SK-N-SH treated with all-trans-retinoic acid at 6 μM for 48 hours (cell line): Measurements from ENCODE around the gene POLR2A.

ENCODE experiments used
- ATAC-seq: fragments of 200-7000 bp; cut with Tn5 transposase; 3 replicates; pipeline ENCODE4 v1.9.1; 2020; ENCODE audit warnings: mild to moderate bottlenecking, moderate library complexity
- BACH2 ChIP-seq: fragments of 250-450 bp; sonication (Bioruptor Pico); IDR thresholded peaks from 2 replicates; pipeline ENCODE4 v1.9.0; 2021; ENCODE audit warnings: mild to moderate bottlenecking, borderline replicate concordance
- CSDC2 ChIP-seq: fragments of 250-450 bp; sonication (Bioruptor Pico); IDR thresholded peaks from 2 replicates; pipeline ENCODE4 v1.5.0; 2020; ENCODE audit warnings: mild to moderate bottlenecking, moderate library complexity
- ESRRG ChIP-seq: fragments of 250-450 bp; sonication (Bioruptor Pico); IDR thresholded peaks from 2 replicates; pipeline ENCODE4 v1.6.1; 2021; ENCODE audit warnings: mild to moderate bottlenecking
- GLIS3 ChIP-seq: fragments of 250-450 bp; sonication (Bioruptor Pico); IDR thresholded peaks from 2 replicates; pipeline ENCODE4 v1.5.0; 2020; ENCODE audit warnings: mild to moderate bottlenecking, moderate library complexity
- ISL1 ChIP-seq: fragments of 250-450 bp; sonication (Bioruptor Pico); IDR thresholded peaks from 2 replicates; pipeline ENCODE4 v2.1.2; 2022; ENCODE audit warnings: mild to moderate bottlenecking, moderate library complexity
- OSR1 ChIP-seq: fragments of 250-450 bp; sonication (Bioruptor Pico); IDR thresholded peaks from 2 replicates; pipeline ENCODE4 v1.8.0; 2022; ENCODE audit warnings: moderate library complexity, mild to moderate bottlenecking, inconsistent platforms
- PPARA ChIP-seq: fragments of 250-450 bp; sonication (Bioruptor Pico); IDR thresholded peaks from 2 replicates; pipeline ENCODE4 v1.5.0; 2020; ENCODE audit warnings: mild to moderate bottlenecking, borderline replicate concordance
- RARB ChIP-seq: fragments of 250-450 bp; sonication (Bioruptor Pico); IDR thresholded peaks from 2 replicates; pipeline ENCODE4 v1.8.0; 2021; ENCODE audit warnings: mild to moderate bottlenecking, moderate library complexity
- SNAI2 ChIP-seq: fragments of 250-450 bp; sonication (Bioruptor Pico); IDR thresholded peaks from 2 replicates; pipeline ENCODE4 v1.5.0; 2020; ENCODE audit warnings: mild to moderate bottlenecking, moderate library complexity
- TCF4 ChIP-seq: fragments of 250-450 bp; sonication (Bioruptor Pico); IDR thresholded peaks from 2 replicates; pipeline ENCODE4 v1.8.0; 2021; ENCODE audit warnings: mild to moderate bottlenecking, moderate library complexity, borderline replicate concordance
- TOX ChIP-seq: fragments of 250-450 bp; sonication (Bioruptor Pico); IDR thresholded peaks from 2 replicates; pipeline ENCODE4 v1.8.0; 2021; ENCODE audit warnings: mild to moderate bottlenecking, moderate library complexity, borderline replicate concordance
- ZFP3 ChIP-seq: fragments of 250-450 bp; sonication (Bioruptor Pico); IDR thresholded peaks from 2 replicates; pipeline ENCODE4 v1.5.0; 2020; ENCODE audit warnings: mild to moderate bottlenecking, moderate library complexity
- ZFP30 ChIP-seq: fragments of 450-650 bp; formaldehyde crosslinking; IDR thresholded peaks from 2 replicates; pipeline ENCODE4 v1.5.0; 2022; ENCODE audit warnings: mild to moderate bottlenecking, moderate library complexity
- ZNF565 ChIP-seq: fragments of 450-650 bp; formaldehyde crosslinking; conservative IDR thresholded peaks from 2 replicates; pipeline ENCODE4 v1.5.0; 2020; ENCODE audit warnings: low read depth, mild to moderate bottlenecking, moderate library complexity
- ZNF8 ChIP-seq: fragments of 450-650 bp; formaldehyde crosslinking; IDR thresholded peaks from 2 replicates; pipeline ENCODE4 v1.5.0; 2020; ENCODE audit warnings: mild to moderate bottlenecking, moderate library complexity
- TF ChIP-seq, protein P1 (sequence below): fragments of 250-450 bp; sonication (Bioruptor Pico); IDR thresholded peaks from 2 replicates; pipeline ENCODE4 v1.8.0; 2021; ENCODE audit warnings: low read depth, mild to moderate bottlenecking, moderate library complexity, borderline replicate concordance
- TF ChIP-seq, protein P2 (sequence below): fragments of 250-450 bp; sonication (Bioruptor Pico); IDR thresholded peaks from 2 replicates; pipeline ENCODE4 v1.8.0; 2020; ENCODE audit warnings: mild to moderate bottlenecking, moderate library complexity, borderline replicate concordance
- TF ChIP-seq, protein P3 (sequence below): fragments of 250-450 bp; sonication (Bioruptor Pico); IDR thresholded peaks from 2 replicates; pipeline ENCODE4 v1.5.1; 2021; ENCODE audit warnings: mild to moderate bottlenecking, moderate library complexity
- TF ChIP-seq, protein P4 (sequence below): fragments of 250-450 bp; sonication (Bioruptor Pico); IDR thresholded peaks from 2 replicates; pipeline ENCODE4 v1.5.0; 2020; ENCODE audit warnings: mild to moderate bottlenecking, moderate library complexity

POLR2A gene

DNA sequence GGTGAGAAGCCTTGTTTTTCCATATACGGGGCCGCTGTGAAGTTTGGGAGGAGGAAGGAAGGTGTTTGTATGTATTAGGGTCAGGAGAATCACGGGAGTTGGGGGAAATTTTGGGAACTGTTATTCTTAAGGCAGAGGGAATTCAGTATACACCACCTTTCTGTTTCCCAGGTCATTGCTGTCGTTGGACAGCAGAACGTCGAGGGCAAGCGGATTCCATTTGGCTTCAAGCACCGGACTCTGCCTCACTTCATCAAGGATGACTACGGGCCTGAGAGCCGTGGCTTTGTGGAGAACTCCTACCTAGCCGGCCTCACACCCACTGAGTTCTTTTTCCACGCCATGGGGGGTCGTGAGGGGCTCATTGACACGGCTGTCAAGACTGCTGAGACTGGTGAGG is 17.6 kb downstream of the POLR2A start:
- no peak for ATAC-seq
- TF ChIP-seq PPARA = no peak
- TF ChIP-seq, protein P1, sequence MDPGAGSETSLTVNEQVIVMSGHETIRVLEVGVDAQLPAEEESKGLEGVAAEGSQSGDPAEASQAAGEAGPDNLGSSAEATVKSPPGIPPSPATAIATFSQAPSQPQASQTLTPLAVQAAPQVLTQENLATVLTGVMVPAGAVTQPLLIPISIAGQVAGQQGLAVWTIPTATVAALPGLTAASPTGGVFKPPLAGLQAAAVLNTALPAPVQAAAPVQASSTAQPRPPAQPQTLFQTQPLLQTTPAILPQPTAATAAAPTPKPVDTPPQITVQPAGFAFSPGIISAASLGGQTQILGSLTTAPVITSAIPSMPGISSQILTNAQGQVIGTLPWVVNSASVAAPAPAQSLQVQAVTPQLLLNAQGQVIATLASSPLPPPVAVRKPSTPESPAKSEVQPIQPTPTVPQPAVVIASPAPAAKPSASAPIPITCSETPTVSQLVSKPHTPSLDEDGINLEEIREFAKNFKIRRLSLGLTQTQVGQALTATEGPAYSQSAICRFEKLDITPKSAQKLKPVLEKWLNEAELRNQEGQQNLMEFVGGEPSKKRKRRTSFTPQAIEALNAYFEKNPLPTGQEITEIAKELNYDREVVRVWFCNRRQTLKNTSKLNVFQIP (CRISPR knock-in tag) = no peak

DNA sequence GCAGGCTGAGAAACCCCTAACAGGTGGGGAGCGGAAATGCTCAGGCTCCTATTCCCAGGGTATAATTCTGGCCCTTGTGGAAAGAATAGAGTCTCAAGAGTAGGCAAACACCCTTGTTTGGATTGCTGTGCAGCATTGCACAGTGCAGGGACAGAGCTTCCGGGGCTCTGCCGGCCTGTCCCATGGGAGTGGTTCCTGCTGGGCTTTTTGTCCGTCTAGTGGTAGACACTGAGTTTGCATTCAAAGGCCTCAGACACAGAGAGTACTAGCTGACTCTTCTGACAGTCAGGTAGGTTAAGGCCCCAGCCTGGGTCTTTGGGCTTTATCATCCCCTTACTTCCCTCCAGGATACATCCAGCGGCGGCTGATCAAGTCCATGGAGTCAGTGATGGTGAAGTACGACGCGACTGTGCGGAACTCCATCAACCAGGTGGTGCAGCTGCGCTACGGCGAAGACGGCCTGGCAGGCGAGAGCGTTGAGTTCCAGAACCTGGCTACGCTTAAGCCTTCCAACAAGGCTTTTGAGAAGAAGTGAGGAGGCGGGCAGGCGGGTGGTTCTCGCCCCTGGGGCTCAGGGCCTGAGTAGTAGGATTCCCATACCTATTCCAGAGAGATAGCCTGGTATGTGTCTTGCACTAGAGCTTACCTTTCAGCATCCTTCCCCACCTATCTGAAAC is 18.1 kb downstream of the POLR2A start:
- TF ChIP-seq, protein P2, sequence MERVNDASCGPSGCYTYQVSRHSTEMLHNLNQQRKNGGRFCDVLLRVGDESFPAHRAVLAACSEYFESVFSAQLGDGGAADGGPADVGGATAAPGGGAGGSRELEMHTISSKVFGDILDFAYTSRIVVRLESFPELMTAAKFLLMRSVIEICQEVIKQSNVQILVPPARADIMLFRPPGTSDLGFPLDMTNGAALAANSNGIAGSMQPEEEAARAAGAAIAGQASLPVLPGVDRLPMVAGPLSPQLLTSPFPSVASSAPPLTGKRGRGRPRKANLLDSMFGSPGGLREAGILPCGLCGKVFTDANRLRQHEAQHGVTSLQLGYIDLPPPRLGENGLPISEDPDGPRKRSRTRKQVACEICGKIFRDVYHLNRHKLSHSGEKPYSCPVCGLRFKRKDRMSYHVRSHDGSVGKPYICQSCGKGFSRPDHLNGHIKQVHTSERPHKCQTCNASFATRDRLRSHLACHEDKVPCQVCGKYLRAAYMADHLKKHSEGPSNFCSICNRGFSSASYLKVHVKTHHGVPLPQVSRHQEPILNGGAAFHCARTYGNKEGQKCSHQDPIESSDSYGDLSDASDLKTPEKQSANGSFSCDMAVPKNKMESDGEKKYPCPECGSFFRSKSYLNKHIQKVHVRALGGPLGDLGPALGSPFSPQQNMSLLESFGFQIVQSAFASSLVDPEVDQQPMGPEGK (CRISPR knock-in tag) = no peak
- TF ChIP-seq RARB (CRISPR knock-in tag) = no peak
- no peak for TF ChIP-seq ZFP30 (CRISPR knock-in tag)
- TF ChIP-seq ZFP3 (CRISPR knock-in tag) = no peak
- no peak for TF ChIP-seq TOX (CRISPR knock-in tag)
- TF ChIP-seq CSDC2 (CRISPR knock-in tag) = no peak
- TF ChIP-seq PPARA = no peak
- no peak for TF ChIP-seq SNAI2 (CRISPR knock-in tag)
- no peak for TF ChIP-seq ISL1 (CRISPR knock-in tag)
- TF ChIP-seq GLIS3 (CRISPR knock-in tag) = no peak
- TF ChIP-seq BACH2 (CRISPR knock-in tag) = no peak
- TF ChIP-seq, protein P3, sequence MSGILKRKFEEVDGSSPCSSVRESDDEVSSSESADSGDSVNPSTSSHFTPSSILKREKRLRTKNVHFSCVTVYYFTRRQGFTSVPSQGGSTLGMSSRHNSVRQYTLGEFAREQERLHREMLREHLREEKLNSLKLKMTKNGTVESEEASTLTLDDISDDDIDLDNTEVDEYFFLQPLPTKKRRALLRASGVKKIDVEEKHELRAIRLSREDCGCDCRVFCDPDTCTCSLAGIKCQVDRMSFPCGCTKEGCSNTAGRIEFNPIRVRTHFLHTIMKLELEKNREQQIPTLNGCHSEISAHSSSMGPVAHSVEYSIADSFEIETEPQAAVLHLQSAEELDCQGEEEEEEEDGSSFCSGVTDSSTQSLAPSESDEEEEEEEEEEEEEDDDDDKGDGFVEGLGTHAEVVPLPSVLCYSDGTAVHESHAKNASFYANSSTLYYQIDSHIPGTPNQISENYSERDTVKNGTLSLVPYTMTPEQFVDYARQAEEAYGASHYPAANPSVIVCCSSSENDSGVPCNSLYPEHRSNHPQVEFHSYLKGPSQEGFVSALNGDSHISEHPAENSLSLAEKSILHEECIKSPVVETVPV = no peak
- TF ChIP-seq, protein P1 (CRISPR knock-in tag) = no peak
- ATAC-seq = peak; percentile 19; the same call in 2 of the 3 replicates

DNA sequence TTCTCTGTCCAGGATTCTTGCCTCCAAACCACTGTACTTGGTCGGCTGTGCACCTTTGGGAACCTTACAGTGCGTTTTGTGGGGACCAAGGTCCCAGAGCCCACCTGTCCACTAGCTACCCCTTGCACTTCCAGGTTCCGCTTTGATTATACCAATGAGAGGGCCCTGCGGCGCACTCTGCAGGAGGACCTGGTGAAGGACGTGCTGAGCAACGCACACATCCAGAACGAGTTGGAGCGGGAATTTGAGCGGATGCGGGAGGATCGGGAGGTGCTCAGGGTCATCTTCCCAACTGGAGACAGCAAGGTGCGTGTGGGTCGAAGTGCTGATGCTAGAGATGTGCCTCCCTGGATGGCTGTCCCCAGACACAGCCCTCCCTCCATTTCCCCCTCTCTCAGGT is 18.8 kb downstream of the POLR2A start:
- TF ChIP-seq, protein P1 (CRISPR knock-in tag) = no peak
- TF ChIP-seq GLIS3 (CRISPR knock-in tag) = no peak
- no peak for TF ChIP-seq TCF4 (CRISPR knock-in tag)
- TF ChIP-seq, protein P4, sequence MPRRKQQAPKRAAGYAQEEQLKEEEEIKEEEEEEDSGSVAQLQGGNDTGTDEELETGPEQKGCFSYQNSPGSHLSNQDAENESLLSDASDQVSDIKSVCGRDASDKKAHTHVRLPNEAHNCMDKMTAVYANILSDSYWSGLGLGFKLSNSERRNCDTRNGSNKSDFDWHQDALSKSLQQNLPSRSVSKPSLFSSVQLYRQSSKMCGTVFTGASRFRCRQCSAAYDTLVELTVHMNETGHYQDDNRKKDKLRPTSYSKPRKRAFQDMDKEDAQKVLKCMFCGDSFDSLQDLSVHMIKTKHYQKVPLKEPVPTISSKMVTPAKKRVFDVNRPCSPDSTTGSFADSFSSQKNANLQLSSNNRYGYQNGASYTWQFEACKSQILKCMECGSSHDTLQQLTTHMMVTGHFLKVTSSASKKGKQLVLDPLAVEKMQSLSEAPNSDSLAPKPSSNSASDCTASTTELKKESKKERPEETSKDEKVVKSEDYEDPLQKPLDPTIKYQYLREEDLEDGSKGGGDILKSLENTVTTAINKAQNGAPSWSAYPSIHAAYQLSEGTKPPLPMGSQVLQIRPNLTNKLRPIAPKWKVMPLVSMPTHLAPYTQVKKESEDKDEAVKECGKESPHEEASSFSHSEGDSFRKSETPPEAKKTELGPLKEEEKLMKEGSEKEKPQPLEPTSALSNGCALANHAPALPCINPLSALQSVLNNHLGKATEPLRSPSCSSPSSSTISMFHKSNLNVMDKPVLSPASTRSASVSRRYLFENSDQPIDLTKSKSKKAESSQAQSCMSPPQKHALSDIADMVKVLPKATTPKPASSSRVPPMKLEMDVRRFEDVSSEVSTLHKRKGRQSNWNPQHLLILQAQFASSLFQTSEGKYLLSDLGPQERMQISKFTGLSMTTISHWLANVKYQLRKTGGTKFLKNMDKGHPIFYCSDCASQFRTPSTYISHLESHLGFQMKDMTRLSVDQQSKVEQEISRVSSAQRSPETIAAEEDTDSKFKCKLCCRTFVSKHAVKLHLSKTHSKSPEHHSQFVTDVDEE (CRISPR knock-in tag) = no peak
- no peak for TF ChIP-seq ZNF565 (CRISPR knock-in tag)
- no peak for TF ChIP-seq TOX (CRISPR knock-in tag)
- TF ChIP-seq ESRRG (CRISPR knock-in tag) = no peak
- no peak for TF ChIP-seq OSR1 (CRISPR knock-in tag)
- TF ChIP-seq CSDC2 (CRISPR knock-in tag) = no peak
- no peak for TF ChIP-seq RARB (CRISPR knock-in tag)
- TF ChIP-seq ZNF8 = no peak
- TF ChIP-seq ISL1 (CRISPR knock-in tag) = no peak
- TF ChIP-seq, protein P2 (CRISPR knock-in tag) = no peak
- peak; percentile 53; the same call in 2 of the 3 replicates for ATAC-seq
